Endothelial cell of umbilical vein (primary cell): ENCODE results near the gene RILP. TPM values are rescaled to one million over a fixed set of nuclear protein-coding genes. Genes with fewer than 3 reads are reported as not detected.
A peak's percentile ranks its signal among the peaks of the same experiment; 100 is the strongest.

Experiments used
- BruUV-seq: library from RNA; stranded (reverse); fragments of 400-500 nt; replicated peaks from 2 replicates; lab custom pipeline; 2021; lab: Mats Ljungman, UMichigan
- CTCF ChIA-PET: fragments of 300-600, 350-600 bp; sonication (Branson Sonifier 250); formaldehyde crosslinking; loops from one replicate; lab custom pipeline; 2021; ENCODE audit warnings: antibody characterized with exemption, inconsistent platforms; lab: Charles Lee
- POLR2A ChIA-PET: fragments of 300-600, 350-600 bp; sonication (Branson Sonifier 250); formaldehyde crosslinking; loops from one replicate; lab custom pipeline; 2021; ENCODE audit warnings: antibody characterized with exemption, inconsistent platforms; lab: Charles Lee
- DNase-seq: peaks from one replicate; pipeline ENCODE4 v3.0.0-alpha.2; 2011; ENCODE audit warnings: low read depth, low spot score
- FAIRE-seq: peaks from 2 replicates; lab custom pipeline; 2011; peaks lifted over from hg19 to GRCh38; lab: Jason Lieb, UNC
- H2AFZ ChIP-seq: 2 replicates; pipeline ENCODE4 v1.6.0; 2012; ENCODE audit warnings: low read depth, low read length, control low read depth, inconsistent platforms
- H3K27ac ChIP-seq: 2 replicates; pipeline ENCODE4 v1.5.1; 2011; ENCODE audit warnings: low read depth, mild to moderate bottlenecking, control low read depth, low read length, moderate library complexity; ENCODE audit not compliant: insufficient read depth
- H3K27me3 ChIP-seq, 2 experiments: 2 replicates each; pipeline versions ENCODE4 v1.6.0 to v1.6.1; 2011; ENCODE audit warnings: low read length in 2 of 2, mixed read lengths in 1 of 2; ENCODE audit not compliant: control insufficient read depth in 2 of 2, insufficient read depth in 2 of 2
- H3K36me3 ChIP-seq, 2 experiments: 2 replicates in 1 of 2; 3 replicates in 1 of 2; pipeline ENCODE4 v1.5.1; 2011; ENCODE audit warnings: low read length in 2 of 2, mild to moderate bottlenecking in 1 of 2, moderate library complexity in 1 of 2; ENCODE audit not compliant: control insufficient read depth in 2 of 2, insufficient read depth in 2 of 2; ENCODE audit errors: extremely low read depth in 1 of 2
- H3K4me1 ChIP-seq: 3 replicates; pipeline ENCODE4 v1.5.1; 2011; ENCODE audit warnings: mild to moderate bottlenecking, low read length; ENCODE audit not compliant: control insufficient read depth, insufficient read depth; ENCODE audit errors: extremely low read depth
- H3K4me2 ChIP-seq: 2 replicates; pipeline ENCODE4 v1.6.1; 2011; ENCODE audit warnings: low read length, control low read depth, mixed read lengths; ENCODE audit not compliant: insufficient read depth
- H3K4me3 ChIP-seq, 3 experiments: fragments of 200-600 bp in 1 of 3; sonication (generic), shearing (Covaris generic) in 1 of 3; replicated peaks in 1 of 3; 2 replicates each; pipeline ENCODE4 v1.5.1; 2011 to 2016; ENCODE audit warnings: control low read depth in 3 of 3, low read length in 3 of 3, mild to moderate bottlenecking in 2 of 3, inconsistent platforms in 1 of 3, low read depth in 1 of 3, moderate library complexity in 1 of 3; ENCODE audit not compliant: insufficient read depth in 1 of 3
- H3K79me2 ChIP-seq: 2 replicates; pipeline ENCODE4 v1.6.0; 2012; ENCODE audit warnings: low read length, inconsistent platforms; ENCODE audit not compliant: control insufficient read depth, insufficient read depth
- H3K9ac ChIP-seq: replicated peaks from 2 replicates; pipeline ENCODE3; 2011; ENCODE audit warnings: low read length, control low read depth; ENCODE audit not compliant: insufficient read depth; ENCODE audit errors: extremely low read depth
- H3K9me1 ChIP-seq: replicated peaks from 3 replicates; pipeline ENCODE4 v1.6.0; 2011; ENCODE audit warnings: mild to moderate bottlenecking, low read length; ENCODE audit not compliant: control insufficient read depth, insufficient read depth; ENCODE audit errors: extremely low read depth
- H3K9me3 ChIP-seq: replicated peaks from 2 replicates; pipeline ENCODE4 v1.5.1; 2012; ENCODE audit warnings: low read length, inconsistent platforms; ENCODE audit not compliant: control insufficient read depth, insufficient read depth
- H4K20me1 ChIP-seq: replicated peaks from 2 replicates; pipeline ENCODE3; 2011; ENCODE audit warnings: mild to moderate bottlenecking, low read length; ENCODE audit not compliant: control insufficient read depth, insufficient read depth; ENCODE audit errors: extremely low read depth
- CTCF ChIP-seq, 2 donors: IDR thresholded peaks; 1 replicate in 1 of 2; 2 replicates in 1 of 2; pipeline ENCODE4 v1.5.1; 2011; ENCODE audit warnings: low read length in 2 of 2, mild to moderate bottlenecking in 2 of 2, moderate library complexity in 2 of 2, control low read depth in 1 of 2, inconsistent platforms in 1 of 2, low read depth in 1 of 2; ENCODE audit not compliant: insufficient read depth in 1 of 2; ENCODE audit errors: extremely low read depth in 1 of 2
- EZH2 ChIP-seq: IDR thresholded peaks from 2 replicates; pipeline ENCODE4 v1.6.1; 2012; ENCODE audit warnings: borderline replicate concordance, low read depth, mild to moderate bottlenecking, moderate library complexity, low read length, inconsistent platforms; ENCODE audit not compliant: severe bottlenecking
- FOS ChIP-seq: IDR thresholded peaks from 2 replicates; pipeline ENCODE4 v1.6.1; 2011; ENCODE audit warnings: mild to moderate bottlenecking, low read length, moderate library complexity, borderline replicate concordance; ENCODE audit not compliant: insufficient read depth
- GATA2 ChIP-seq: IDR thresholded peaks from 2 replicates; pipeline ENCODE4 v1.7.0; 2011; ENCODE audit warnings: low read depth, mild to moderate bottlenecking, moderate library complexity, mixed read lengths, low read length; ENCODE audit not compliant: insufficient read length, insufficient read depth
- JUN ChIP-seq: IDR thresholded peaks from 2 replicates; pipeline ENCODE4 v1.6.1; 2011; ENCODE audit warnings: borderline replicate concordance, low read depth; ENCODE audit not compliant: insufficient read length, insufficient read depth
- MAX ChIP-seq: IDR thresholded peaks from 2 replicates; pipeline ENCODE4 v1.6.1; 2011; ENCODE audit not compliant: insufficient read depth, insufficient read length
- MYC ChIP-seq: IDR thresholded peaks from one replicate; pipeline ENCODE4 v1.6.1; 2011; ENCODE audit warnings: mild to moderate bottlenecking, low read depth, low read length
- POLR2A ChIP-seq: IDR thresholded peaks from 2 replicates; pipeline ENCODE4 v1.6.1; 2012; ENCODE audit warnings: low read depth, mild to moderate bottlenecking, control low read depth, low read length
- POLR2AphosphoS5 ChIP-seq: IDR thresholded peaks from 2 replicates; pipeline ENCODE4 v1.6.1; 2012; ENCODE audit warnings: low read depth, mild to moderate bottlenecking, control low read depth, low read length, moderate library complexity; ENCODE audit not compliant: insufficient read depth
- dilution Hi-C: fragments of 300-500 bp; cut with MboI; formaldehyde crosslinking; loops from one replicate; pipeline ENCODE4 v1.15.0; 2019; ENCODE audit warnings: low sequenced_read_pairs; ENCODE audit not compliant: extremely low pct_ligation_motif_present
- intact Hi-C: fragments of 100-400 bp; cut with micrococcal nuclease; formaldehyde crosslinking; loops from one replicate; pipeline ENCODE4 v1.10.0; 2022
- polyA plus RNA-seq, 4 experiments: library from polyadenylated mRNA; depleted of rRNA in 3 of 4; stranded (reverse) in 3 of 4; unstranded in 1 of 4; fragments of >200 nt; gene quantifications; 2 replicates each; pipeline versions ENCODE4 v1.2.1 to v1.2.3, GENCODE V29; 2011 to 2012; ENCODE audit warnings: missing spikeins in 1 of 4
- total RNA-seq: library from RNA; stranded (reverse); gene quantifications from 2 replicates; pipeline ENCODE4 v1.2.3, GENCODE V29; 2021

Gene RILP
- total and polyA plus RNA-seq, 2 donors (not counting 3 experiments of a cell fraction or from before 2014, with no cell fraction given) = 9.4 to 10.0 TPM

GRCh38 chr17:1648963-1649843 lies 463 bp downstream of the RILP start:
- Histone ChIP-seq H3K9me1 (no peaks in the 10 kb centered on the region), H3K9me3 (no peaks in the 10 kb centered on the region), H3K27me3 (no peaks in the 10 kb centered on the region), H4K20me1 (no peaks in the 10 kb centered on the region), H3K4me1 (peaks cover 40% of the 10 kb centered on the region), H3K27ac (peak overlapping the region; percentile 54), H3K4me3 (peak overlapping the region; percentile 10 to 52 (median 39)), H3K9ac (peak overlapping the region; percentile 20), H3K4me2 (peak overlapping the region; percentile 50), H2AFZ (peak overlapping the region; percentile 26), H3K79me2 (peaks cover 13% of the 10 kb centered on the region), H3K36me3 (peaks cover 27 to 30% of the 10 kb centered on the region in 2 experiments)
- intact Hi-C loops = loop anchor here (1.0 to 2.0 kb wide), 6 partner anchors 36 to 390 kb away; partner anchors contain the start of genes INPP5K and PRPF8
- DNase-seq (peak; percentile 94), FAIRE-seq (peak; percentile 82)
- POLR2A ChIA-PET = interaction anchor here (0.6 to 2.1 kb wide), 5 partner anchors 24 to 160 kb away, joined by 3 to 10 read pairs (median 4); no protein-coding TSS in a partner anchor
- BruUV-seq = no TSS peak
- dilution Hi-C loops = no loop called here
- CTCF ChIA-PET = interaction anchor here (0.6 to 7.7 kb wide), 36 partner anchors 9 to 394 kb away, joined by 3 to 218 read pairs (median 4); partner anchors contain the start of genes INPP5K, PITPNA and SLC43A2
- TF ChIP-seq EZH2 = no peak
- TF ChIP-seq MAX = peak; percentile 19
- peak; percentile 63 to 94 for TF ChIP-seq CTCF (IDR thresholded peaks at IDR 0.05; ENCODE audit: extremely low read depth in 1 of 2, insufficient read depth in 1 of 2, low read depth in 1 of 2, low read length in 2 of 2)
- TF ChIP-seq POLR2AphosphoS5 = peak; percentile 49
- TF ChIP-seq POLR2A = peak; percentile 46
- no peak for TF ChIP-seq MYC
- TF ChIP-seq GATA2 = no peak
- TF ChIP-seq FOS = peak; percentile 70
- peak; percentile 24 for TF ChIP-seq JUN
